Nephron (organoid): Measurements from ENCODE around the gene PATL2.
"Not testable (repeated sequence)": the region's sequence is repeated elsewhere in the genome, so short reads cannot be mapped to it uniquely, and the experiment has no call there.

Source experiments
- H3K27ac Mint-ChIP-seq, 3 experiments: 2 replicates each; pipeline ENCODE4 v1.8.0; 2020; ENCODE audit warnings: mixed read lengths in 3 of 3, mild to moderate bottlenecking in 2 of 3, moderate library complexity in 1 of 3
- H3K27me3 Mint-ChIP-seq: 2 replicates; pipeline ENCODE4 v1.8.0; 2021; ENCODE audit warnings: low read depth, mild to moderate bottlenecking, moderate library complexity, mixed read lengths
- H3K36me3 Mint-ChIP-seq: 2 replicates; pipeline ENCODE4 v1.8.0; 2020; ENCODE audit warnings: low read depth, mixed read lengths
- H3K4me1 Mint-ChIP-seq: 2 replicates; pipeline ENCODE4 v1.8.0; 2020; ENCODE audit warnings: mixed read lengths
- H3K4me3 Mint-ChIP-seq, 3 experiments: 2 replicates each; pipeline ENCODE4 v1.8.0; 2020; ENCODE audit warnings: mild to moderate bottlenecking in 3 of 3, mixed read lengths in 3 of 3, moderate library complexity in 2 of 3
- H3K9me3 Mint-ChIP-seq: 2 replicates; pipeline ENCODE4 v1.8.0; 2020; ENCODE audit warnings: mixed read lengths
- TF ChIP-seq, protein P1 (sequence below), 3 experiments: fragments of 200-600 bp; sonication (generic); IDR thresholded peaks; one replicate each; pipeline ENCODE4 v1.5.0; 2021; ENCODE audit warnings: antibody characterized with exemption in 3 of 3; ENCODE audit not compliant: unreplicated experiment in 3 of 3

The PATL2 gene

GRCh38 chr15:44695294-44695693 is 15.8 kb downstream of the PATL2 start:
- Mint-ChIP-seq H3K4me3 (no peak overlapping the region), H3K36me3 (no peaks in the 10 kb centered on the region)

DNA sequence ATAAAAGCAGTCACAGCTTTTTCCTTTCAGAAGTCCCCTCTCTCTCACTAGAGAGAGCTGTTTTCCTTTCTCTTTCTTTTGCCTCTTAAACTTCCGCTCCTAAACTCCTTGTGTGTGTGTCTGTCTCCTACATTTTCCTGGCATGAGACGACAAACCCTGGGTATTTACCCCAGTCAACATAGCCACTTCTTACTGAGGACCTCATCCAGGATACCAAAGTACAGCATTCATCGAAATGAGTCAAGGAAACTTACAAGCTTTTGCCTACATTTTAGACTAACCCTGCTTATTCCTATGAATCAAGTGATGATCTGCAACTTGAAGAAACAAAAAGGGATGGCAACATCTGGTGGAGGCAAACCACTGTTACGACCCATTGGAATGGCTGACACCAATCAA is 16.7 kb downstream of the PATL2 start:
- TF ChIP-seq, protein P1, sequence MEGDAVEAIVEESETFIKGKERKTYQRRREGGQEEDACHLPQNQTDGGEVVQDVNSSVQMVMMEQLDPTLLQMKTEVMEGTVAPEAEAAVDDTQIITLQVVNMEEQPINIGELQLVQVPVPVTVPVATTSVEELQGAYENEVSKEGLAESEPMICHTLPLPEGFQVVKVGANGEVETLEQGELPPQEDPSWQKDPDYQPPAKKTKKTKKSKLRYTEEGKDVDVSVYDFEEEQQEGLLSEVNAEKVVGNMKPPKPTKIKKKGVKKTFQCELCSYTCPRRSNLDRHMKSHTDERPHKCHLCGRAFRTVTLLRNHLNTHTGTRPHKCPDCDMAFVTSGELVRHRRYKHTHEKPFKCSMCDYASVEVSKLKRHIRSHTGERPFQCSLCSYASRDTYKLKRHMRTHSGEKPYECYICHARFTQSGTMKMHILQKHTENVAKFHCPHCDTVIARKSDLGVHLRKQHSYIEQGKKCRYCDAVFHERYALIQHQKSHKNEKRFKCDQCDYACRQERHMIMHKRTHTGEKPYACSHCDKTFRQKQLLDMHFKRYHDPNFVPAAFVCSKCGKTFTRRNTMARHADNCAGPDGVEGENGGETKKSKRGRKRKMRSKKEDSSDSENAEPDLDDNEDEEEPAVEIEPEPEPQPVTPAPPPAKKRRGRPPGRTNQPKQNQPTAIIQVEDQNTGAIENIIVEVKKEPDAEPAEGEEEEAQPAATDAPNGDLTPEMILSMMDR (IDR thresholded peaks at IDR 0.05; ENCODE audit: unreplicated experiment in 3 of 3), result no peak
- H3K36me3 Mint-ChIP-seq, result no peaks in the 10 kb centered on the region
- H3K4me3 Mint-ChIP-seq, result no peak overlapping the region
- H3K4me1 Mint-ChIP-seq, result no peaks in the 10 kb centered on the region
- no peaks in the 10 kb centered on the region for H3K9me3 Mint-ChIP-seq
- peak overlapping the region in 1 of 3 experiments; percentile 38 for H3K27ac Mint-ChIP-seq
- peaks cover 4% of the 10 kb centered on the region for H3K27me3 Mint-ChIP-seq

More at GRCh38 chr15:44695294-44695693, 15.8 kb downstream of the PATL2 start:
- H3K9me3 Mint-ChIP-seq, result no peaks in the 10 kb centered on the region
- TF ChIP-seq, protein P1 (IDR thresholded peaks at IDR 0.05; ENCODE audit: unreplicated experiment in 3 of 3), result no peak
- H3K4me1 Mint-ChIP-seq, result no peaks in the 10 kb centered on the region
- H3K27me3 Mint-ChIP-seq, result peaks cover 4% of the 10 kb centered on the region
- H3K27ac Mint-ChIP-seq, result peak overlapping the region in 1 of 3 experiments; percentile 14

DNA sequence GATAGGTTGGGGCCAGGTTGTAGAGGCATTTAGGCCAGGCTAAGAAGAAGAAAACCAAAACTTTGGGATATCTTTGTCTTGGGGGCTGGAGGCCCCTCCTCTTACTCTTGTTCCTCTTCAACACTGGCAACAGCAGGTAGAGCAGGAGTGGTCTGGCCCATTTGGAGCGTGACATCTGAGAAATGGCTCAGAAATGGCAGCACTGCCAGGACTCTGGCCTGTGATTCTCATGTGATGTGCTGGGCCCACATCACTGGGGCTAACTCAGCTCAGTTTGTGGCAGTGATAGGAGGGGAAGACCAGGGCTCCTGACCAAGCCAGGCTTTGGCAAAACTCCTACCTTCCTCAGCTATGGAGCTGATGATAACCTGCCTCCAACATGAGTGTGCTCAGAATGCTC is 18.5 kb downstream of the PATL2 start:
- TF ChIP-seq, protein P1 (IDR thresholded peaks at IDR 0.05; ENCODE audit: unreplicated experiment in 3 of 3), result no peak
- Mint-ChIP-seq H3K9me3 (peaks cover 2% of the 10 kb centered on the region), H3K27ac (no peak overlapping the region), H3K4me1 (no peaks in the 10 kb centered on the region), H3K27me3 (no peaks in the 10 kb centered on the region), H3K4me3 (no peak overlapping the region), H3K36me3 (no peaks in the 10 kb centered on the region)

DNA sequence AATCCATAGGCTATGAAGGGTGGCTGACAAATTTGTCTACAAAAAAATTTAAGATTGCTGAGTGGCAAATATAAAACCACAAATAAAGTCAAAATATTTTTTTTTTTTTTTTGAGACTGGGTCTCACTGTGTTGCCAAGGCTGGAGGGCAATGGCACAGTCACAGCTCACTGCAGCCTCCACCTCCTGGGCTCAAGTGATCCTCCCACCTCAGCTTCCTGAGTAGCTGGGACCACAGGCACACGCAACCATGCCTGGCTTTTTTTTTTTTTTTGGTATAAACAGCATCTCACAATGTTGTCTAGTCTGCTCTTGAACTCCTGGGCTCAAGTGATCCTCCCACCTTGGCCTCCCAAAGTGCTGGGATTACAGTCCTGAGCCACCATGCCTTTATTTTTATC is 20.9 kb downstream of the PATL2 start:
- not testable (repeated sequence) for H3K4me3 Mint-ChIP-seq, H3K27me3 Mint-ChIP-seq, H3K36me3 Mint-ChIP-seq

GRCh38 chr15:44689318-44689717 is 21.8 kb downstream of the PATL2 start:
- H3K36me3 Mint-ChIP-seq, H3K4me1 Mint-ChIP-seq, H3K9me3 Mint-ChIP-seq, H3K27me3 Mint-ChIP-seq, H3K27ac Mint-ChIP-seq, H3K4me3 Mint-ChIP-seq: not testable (repeated sequence)

More for the DNA sequence above, 20.9 kb downstream of the PATL2 start:
- H3K4me1 Mint-ChIP-seq, H3K27ac Mint-ChIP-seq, H3K9me3 Mint-ChIP-seq: not testable (repeated sequence)

GRCh38 chr15:44682809-44683682 is 28.1 kb downstream of the PATL2 start:
- not testable (repeated sequence) for H3K9me3 Mint-ChIP-seq, H3K4me1 Mint-ChIP-seq, H3K4me3 Mint-ChIP-seq, H3K36me3 Mint-ChIP-seq, H3K27ac Mint-ChIP-seq
- H3K27me3 Mint-ChIP-seq, result peaks cover 13% of the 10 kb centered on the region

DNA sequence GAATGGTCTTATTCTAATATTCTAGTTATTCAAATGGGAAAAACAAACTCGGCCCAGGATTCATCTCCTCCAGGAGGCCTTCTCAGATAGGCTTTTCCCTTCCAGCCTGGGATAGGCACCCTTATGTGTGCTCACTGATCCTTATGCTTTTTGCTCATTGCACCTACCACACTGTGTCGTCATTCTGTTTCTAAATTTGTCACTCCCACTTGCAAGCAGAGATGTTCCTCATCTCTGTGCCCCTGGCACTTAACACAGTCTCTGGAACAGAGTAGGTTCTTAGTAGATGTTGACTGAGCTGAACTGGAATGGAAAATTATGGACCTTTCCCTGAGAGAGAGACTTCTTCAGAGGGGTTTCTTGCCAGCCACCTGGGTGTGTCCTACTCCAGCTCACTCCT is 28.9 kb downstream of the PATL2 start:
- Mint-ChIP-seq H3K9me3 (no peaks in the 10 kb centered on the region), H3K4me1 (no peaks in the 10 kb centered on the region), H3K27ac (no peak overlapping the region), H3K4me3 (no peak overlapping the region), H3K27me3 (peaks cover 13% of the 10 kb centered on the region), H3K36me3 (no peaks in the 10 kb centered on the region)
- TF ChIP-seq, protein P1 (IDR thresholded peaks at IDR 0.05; ENCODE audit: unreplicated experiment in 3 of 3), result no peak
